ENCODE measurements around the gene ST3GAL3. TPM values are rescaled to one million over a fixed set of nuclear protein-coding genes. Genes with fewer than 3 reads are reported as not detected.

Gene ST3GAL3
- total RNA-seq, 1 experiment from 2014 or later, result 26.0 TPM

- no peak for TF ChIP-seq TCF7L2 (IDR thresholded peaks at IDR 0.05; ENCODE audit: low read depth, low read length)
- TF ChIP-seq POLR2AphosphoS5 (IDR thresholded peaks at IDR 0.05; ENCODE audit: low read depth, low read length), result no peak
- TF ChIP-seq CTCF (IDR thresholded peaks at IDR 0.05), result peak; percentile 43; the same call in 1 of the 2 replicates
- no peak for TF ChIP-seq REST (IDR thresholded peaks at IDR 0.05; ENCODE audit: insufficient read depth in 1 of 2, low read depth in 2 of 2, low read length in 1 of 2)
- TF ChIP-seq SIN3A (IDR thresholded peaks at IDR 0.05; ENCODE audit: borderline replicate concordance, insufficient read depth, low read depth, low read length), result no peak
- ChIA-PET POLR2A (interaction anchor here (0.6 kb wide), 1 partner anchor 207 kb away, joined by 7 read pairs; no protein-coding TSS in a partner anchor), CTCF (interaction anchor here (0.5 to 2.3 kb wide), 3 partner anchors 11 to 167 kb away, joined by 4 to 14 read pairs (median 7); no protein-coding TSS in a partner anchor)
- intact Hi-C loops (cut with micrococcal nuclease; ENCODE audit: unreplicated experiment) (loop anchor here (10.0 kb wide), 1 partner anchor 406 kb away; no protein-coding TSS in a partner anchor), in situ Hi-C loops (cut with HindIII; ENCODE audit: low pct_unique_long_range_greater_than_20kb, low sequenced_read_pairs) (loop anchor here (25.0 kb wide), 1 partner anchor 168 kb away; no protein-coding TSS in a partner anchor)
- ATAC-seq, result no peak; the same call in 1 of the 2 replicates
- Histone ChIP-seq H3K36me3 (ENCODE audit: control insufficient read depth, insufficient read depth, low read length) (no peaks in the 10 kb centered on the region), H3K4me1 (ENCODE audit: control insufficient read depth, insufficient read depth, low read length) (peaks cover 11% of the 10 kb centered on the region), H3K9me3 (ENCODE audit: control insufficient read depth, insufficient read depth, low read depth, low read length) (no peaks in the 10 kb centered on the region), H3K27me3 (ENCODE audit: control insufficient read depth, insufficient read depth, low read length) (no peaks in the 10 kb centered on the region), H3K27ac (ENCODE audit: low read length) (peak overlapping the region; percentile 62), H3K4me3 (ENCODE audit: low read depth in 2 of 2, low read length in 2 of 2) (no peak overlapping the region)
- TSS peak; percentile 49 for BruUV-seq (replicated peaks)
- no peak for DNase-seq (ENCODE audit: low read depth, low spot score)
Measured at GRCh38 chr1:43930168-43930948, 223.0 kb downstream of the ST3GAL3 start.

GRCh38 chr1:43930949-43931275, 223.6 kb downstream of the ST3GAL3 start:
- Histone ChIP-seq H3K9me3 (ENCODE audit: control insufficient read depth, insufficient read depth, low read depth, low read length) (no peaks in the 10 kb centered on the region), H3K4me1 (ENCODE audit: control insufficient read depth, insufficient read depth, low read length) (peaks cover 11% of the 10 kb centered on the region), H3K27ac (ENCODE audit: low read length) (peak overlapping the region; percentile 58; the same call in 1 of the 2 replicates), H3K27me3 (ENCODE audit: control insufficient read depth, insufficient read depth, low read length) (no peaks in the 10 kb centered on the region), H3K4me3 (ENCODE audit: low read depth in 2 of 2, low read length in 2 of 2) (no peak overlapping the region), H3K36me3 (ENCODE audit: control insufficient read depth, insufficient read depth, low read length) (no peaks in the 10 kb centered on the region)
- DNase-seq (ENCODE audit: low read depth, low spot score) (no peak), ATAC-seq (no peak)
- ChIA-PET POLR2A (no interaction called here), CTCF (interaction anchor here (0.8 to 2.3 kb wide), 2 partner anchors 116 to 168 kb away, joined by 7 to 14 read pairs; no protein-coding TSS in a partner anchor)
- no peak for TF ChIP-seq REST (IDR thresholded peaks at IDR 0.05; ENCODE audit: insufficient read depth in 1 of 2, low read depth in 2 of 2, low read length in 1 of 2)
- TF ChIP-seq POLR2AphosphoS5 (IDR thresholded peaks at IDR 0.05; ENCODE audit: low read depth, low read length), result no peak
- TF ChIP-seq CTCF (IDR thresholded peaks at IDR 0.05), result no peak
- no peak for TF ChIP-seq TCF7L2 (IDR thresholded peaks at IDR 0.05; ENCODE audit: low read depth, low read length)
- no peak for TF ChIP-seq SIN3A (IDR thresholded peaks at IDR 0.05; ENCODE audit: borderline replicate concordance, insufficient read depth, low read depth, low read length)
- in situ Hi-C loops (cut with HindIII; ENCODE audit: low pct_unique_long_range_greater_than_20kb, low sequenced_read_pairs), result loop anchor here (25.0 kb wide), 1 partner anchor 169 kb away; no protein-coding TSS in a partner anchor
- no TSS peak for BruUV-seq (replicated peaks)
- intact Hi-C loops (cut with micrococcal nuclease; ENCODE audit: unreplicated experiment), result loop anchor here (10.0 kb wide), 1 partner anchor 406 kb away; no protein-coding TSS in a partner anchor
